ENCODE results near the gene STKLD1.

STKLD1 gene

DNA sequence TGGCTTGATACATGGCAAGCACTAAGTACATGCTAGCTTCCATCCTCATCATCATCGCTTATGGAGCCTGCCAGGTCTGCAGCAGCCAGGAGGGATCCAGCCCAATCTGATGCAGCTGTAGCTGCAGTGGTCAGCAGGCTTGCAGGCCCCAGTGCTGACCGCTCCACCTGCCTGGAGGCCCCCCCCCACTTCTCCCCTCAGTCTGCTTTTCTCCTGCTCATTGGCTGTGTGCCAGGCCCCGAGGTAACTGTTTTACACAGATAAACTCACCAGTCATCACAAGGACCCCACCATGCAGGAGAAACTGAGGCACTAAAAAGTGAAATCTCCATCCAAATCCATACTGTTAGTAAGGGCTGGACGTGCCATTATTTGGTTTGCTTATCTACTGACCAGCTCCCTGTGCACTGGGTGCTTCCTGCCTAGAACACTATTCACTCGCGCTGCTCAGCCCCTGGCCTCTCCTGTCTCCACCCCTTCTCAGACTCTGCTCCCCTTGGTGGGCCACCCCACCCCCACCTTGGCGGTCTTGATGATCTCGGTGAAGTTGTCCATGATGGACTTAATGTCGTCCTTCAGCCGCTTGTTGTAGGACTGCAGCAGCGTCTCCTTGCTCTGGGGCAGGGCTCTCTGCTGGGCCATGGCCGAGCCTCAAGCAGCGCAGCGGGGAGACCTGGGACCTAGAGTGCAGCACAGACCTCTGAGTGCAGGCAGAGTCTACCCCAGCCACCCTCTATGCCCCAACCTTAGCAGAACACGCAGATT, 30.0 kb upstream of the STKLD1 start:
- no peak for DNase-seq

DNA sequence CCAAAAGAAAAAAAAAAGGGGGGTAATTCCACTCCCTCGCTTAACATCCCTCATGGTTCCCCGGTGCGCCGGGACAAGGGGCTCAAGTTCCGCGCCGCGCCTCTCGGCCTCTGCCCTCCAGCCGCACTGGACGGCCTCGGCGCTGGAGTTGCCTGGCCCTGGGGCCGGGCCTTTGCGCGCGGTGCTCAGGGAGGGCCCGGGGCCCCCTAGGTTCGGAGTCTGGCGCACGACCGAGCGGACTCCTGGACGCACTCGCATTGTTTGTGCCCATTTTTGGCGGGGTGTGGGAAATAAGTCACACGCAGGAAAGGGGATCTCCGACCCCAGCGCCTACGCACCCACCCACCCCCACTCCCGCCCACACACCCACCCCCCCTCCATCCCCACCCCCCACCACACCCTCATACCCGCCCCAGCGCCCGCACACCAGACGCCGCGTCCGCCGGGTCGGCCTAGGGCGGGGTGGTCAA, 28.6 kb upstream of the STKLD1 start:
- peak; percentile 6 for DNase-seq

DNA sequence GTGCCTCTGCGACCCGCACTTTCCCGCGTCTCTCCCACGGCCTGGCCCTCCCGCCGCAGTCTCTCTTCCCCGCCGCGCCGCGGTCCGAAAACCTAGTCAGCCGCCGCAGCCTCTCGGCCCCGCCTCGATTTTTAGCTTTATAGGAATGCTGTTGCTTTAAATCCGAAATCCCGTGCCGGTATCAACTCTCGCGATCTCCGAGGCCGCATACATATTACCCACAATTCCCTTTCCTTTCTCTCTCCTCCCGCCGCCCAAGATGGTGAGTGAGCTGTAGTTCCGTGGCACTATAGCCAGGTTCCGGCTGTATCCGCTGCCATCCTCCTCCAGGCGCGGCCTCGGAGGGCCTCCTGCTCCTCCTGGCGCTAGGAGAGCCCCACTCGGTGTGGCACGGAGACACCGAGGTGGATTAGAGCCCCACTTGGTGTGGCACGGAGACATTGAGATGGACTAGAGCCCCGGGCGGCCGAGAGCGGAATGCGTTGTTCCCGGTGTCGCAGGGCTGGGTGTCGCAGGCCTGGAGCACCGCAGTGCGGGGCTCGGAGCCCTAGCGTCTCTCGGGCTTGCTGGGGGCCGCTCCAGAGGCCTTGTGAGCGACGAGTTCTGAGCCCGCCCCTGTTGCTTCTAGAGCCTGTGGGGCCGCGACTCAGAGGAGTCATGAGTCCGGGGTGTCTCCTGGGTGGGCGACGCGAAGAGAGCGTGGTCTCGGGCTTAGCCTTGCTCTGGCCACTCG, 28.0 kb upstream of the STKLD1 start, which contains the start of the genes MED22 and RPL7A:
Gene MED22, minus strand, starts transcription at position 147 of the 733 bp plus-strand sequence. CDS start 1,469 bp downstream, outside the sequence.
Gene RPL7A, plus strand, starts transcription at position 234 of the 733 bp plus-strand sequence. Its CDS starts 26 bp downstream, at position 260.
- DNase-seq, result peak; percentile 93

DNA sequence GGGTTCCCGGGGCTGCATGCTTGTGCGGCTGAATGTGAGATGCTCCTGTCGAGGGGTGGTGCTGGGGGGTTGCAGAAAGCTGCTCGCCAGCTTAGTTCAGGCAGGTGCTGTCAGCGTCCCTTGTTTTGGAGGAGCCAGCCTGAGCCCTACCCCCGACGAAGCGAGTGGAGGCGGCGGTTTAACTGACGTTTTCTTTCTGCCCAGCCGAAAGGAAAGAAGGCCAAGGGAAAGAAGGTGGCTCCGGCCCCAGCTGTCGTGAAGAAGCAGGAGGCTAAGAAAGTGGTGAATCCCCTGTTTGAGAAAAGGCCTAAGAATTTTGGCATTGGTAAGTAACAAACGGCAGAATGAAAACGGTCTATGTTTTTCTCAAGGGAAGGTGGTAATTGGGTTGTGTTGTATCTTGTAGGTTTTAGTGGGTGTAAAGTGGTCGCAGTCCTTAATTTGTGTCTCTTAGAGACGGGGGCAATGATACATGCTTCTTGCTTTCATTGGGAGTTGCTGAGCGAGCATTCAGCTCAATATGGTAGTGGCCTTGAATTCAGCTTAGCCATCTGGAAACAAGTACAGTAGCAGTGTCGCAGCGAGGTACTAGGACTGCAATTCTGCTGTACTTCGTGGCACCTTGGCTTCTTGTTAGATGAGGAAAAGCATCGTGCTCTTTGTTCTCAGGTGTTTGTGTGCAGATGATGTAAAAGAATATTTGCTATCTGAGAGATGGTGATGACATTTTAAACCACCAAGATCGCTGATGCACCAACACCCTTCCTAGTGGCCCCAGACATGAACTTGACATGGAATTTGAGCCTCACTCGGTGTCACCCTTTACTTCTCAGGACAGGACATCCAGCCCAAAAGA, 27.2 kb upstream of the STKLD1 start:
- no peak for DNase-seq

DNA sequence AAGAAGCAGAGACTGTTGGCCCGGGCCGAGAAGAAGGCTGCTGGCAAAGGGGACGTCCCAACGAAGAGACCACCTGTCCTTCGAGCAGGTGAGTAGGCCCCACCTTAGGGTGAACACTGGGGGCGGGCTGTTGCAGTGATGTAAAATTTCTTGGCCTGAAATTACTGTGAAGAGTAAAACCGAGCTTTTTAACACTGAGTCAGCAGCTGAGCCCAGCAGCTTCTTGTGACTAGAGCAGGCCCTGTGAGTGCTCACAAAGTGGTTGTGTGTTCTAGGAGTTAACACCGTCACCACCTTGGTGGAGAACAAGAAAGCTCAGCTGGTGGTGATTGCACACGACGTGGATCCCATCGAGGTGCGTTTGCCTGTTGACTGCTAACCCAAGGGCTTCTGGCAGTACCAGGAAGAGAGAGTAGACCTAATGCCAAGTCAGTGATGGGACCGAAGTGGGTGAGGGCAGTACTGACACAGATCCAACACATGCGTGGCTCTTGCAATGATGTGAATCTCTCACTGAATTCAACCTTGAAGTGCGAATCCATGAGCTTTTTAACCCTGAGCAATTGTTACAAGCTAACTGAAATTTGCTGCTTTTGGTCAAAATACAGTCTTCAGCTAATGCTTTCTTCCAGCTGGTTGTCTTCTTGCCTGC, 26.1 kb upstream of the STKLD1 start:
- DNase-seq, result no peak

DNA sequence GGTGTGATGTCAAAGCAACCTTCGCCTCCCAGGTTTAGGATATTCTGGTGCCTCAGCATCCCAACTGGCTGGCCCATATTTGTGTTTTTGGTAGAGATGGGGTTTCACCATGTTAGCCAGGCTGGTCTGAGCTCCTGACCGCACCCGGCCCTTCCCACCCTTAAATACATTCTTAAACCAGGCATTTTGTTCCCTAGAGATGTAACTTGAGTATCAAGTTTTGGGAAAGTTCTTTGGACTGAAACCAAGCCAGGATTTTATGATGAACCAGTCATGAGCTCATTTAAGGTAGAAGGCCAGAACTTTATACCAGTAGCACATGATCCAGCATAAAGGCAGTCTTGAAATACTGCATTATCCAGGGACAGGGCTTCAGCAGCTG, 24.6 kb upstream of the STKLD1 start:
- DNase-seq, result no peak

DNA sequence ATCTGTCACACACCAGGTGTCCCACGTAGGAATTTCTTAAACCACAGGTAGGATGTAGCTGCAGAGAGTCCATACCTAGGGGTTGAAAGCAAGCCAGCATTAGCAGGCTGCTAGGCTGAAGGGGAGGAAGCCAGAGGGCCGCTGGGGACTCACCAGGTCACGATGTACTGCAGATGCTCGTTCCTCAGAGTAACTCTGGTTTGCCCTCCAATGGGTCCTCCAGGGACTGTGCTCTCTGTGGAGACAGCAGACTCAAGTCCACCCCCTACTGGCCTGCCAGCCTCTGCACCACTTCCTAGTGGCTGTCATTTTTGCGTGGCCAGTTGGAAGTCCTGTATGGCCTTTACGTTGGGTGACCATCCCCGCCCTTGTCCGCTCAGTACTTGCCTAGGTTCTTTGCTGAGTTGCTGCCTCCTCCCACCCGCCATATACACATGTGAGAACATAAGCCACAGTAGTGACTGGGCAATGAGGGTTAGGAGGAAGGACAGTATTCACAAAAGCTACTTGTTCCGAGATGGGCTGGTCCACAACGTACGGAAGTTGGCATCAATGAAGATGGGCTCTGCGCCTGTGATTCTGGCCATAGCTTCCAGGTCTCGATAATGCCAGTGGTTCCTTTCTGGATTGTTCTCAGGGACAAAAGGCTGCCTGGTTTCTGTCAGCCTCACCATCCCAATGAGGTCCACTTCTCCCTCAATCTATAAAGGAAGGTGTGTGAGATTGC, 24.1 kb upstream of the STKLD1 start:
- DNase-seq, result no peak

DNA sequence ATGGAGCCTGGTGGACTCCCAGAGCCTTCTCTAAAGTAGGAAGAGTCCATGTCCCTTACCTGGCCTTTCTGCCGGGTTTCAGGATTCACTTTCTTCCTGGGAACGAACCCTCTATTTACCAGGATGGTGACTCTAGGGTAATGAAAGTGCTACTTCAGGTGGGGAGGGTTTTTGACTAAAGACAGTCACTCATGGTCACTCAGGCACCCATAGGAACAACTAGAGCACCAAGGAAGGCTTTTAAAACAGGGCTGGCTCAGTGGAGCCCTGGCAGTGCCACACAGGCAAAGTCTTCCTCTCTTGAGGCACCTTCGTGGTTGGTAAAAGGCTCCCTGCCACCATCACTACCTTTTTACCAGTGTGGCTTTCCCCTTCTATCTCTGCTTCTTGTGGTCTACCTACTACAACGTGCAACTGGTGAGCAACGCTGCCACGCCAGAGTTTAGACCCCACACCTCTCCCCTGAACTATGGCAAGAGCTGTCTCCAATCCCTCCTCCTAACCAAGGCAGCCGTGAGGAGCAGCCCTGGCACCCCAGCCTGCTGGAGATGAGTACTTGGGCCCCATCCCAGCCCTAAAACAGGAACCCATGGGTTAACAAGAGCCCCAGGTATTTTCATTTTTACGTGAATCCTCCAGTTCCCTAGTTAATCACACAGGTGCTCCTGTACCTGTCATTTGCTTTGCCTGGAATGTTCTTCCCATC, 23.4 kb upstream of the STKLD1 start:
- DNase-seq, result no peak

DNA sequence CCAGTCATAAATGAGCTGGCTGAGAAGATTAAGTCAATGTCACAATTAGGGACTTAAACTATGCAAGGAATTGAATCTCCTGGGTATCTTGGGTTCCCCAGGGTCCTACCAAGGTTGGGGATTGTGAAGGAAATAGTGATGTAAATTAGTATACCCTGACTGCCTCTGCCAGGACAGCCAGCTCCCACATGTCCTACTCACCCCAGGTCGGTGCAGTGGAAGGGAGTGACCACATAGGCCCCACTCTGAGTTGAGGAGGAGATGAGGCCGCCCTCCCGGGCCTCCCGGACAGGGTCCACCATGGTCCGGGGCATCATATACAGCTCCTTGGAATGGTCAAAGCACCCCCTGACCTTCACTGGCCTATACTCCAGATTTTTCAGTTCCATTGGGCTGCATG, 22.6 kb upstream of the STKLD1 start:
- no peak for DNase-seq

DNA sequence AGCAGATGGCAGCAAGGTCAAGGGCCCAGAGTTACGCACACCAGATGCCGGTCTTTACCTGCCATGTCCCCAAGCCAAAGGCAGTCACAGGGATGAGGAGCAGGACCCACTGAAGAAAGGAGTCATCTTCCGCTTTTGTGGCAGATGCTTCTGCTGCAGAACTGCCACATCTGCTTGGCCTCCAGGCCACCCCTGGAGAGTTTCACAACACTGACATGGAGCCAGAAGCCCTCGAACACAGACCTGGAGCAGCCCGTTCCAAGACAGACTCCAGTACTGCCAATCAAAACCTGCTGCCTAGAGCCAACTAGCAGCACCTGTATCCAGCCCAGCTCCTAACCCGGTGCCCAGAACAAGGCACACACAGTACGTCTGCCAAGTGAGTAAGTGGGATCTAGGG, 21.4 kb upstream of the STKLD1 start:
- no peak for DNase-seq

DNA sequence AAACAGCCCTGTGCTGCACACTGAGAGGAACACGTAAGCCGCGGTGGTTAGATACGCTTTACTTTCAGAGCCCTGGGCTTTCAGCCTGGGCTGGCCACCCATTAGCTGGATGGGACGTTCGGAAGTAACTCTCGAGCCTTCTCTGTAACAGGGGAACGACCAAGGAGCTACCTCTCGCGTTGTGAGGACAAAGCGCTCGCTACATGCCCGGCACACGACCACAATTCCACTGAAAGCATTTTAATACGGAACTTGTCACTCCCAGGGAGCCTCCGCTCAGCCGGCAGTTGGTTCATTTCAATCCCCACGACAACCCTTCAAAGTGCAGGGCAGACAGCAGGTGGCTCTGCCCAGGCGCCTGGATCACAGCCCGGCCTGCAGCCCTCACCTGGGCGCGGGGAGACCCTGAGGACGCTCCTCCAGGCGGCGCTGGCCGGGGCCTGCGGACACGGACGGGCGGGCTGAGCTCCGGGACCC, 20.2 kb upstream of the STKLD1 start:
- no peak for DNase-seq

DNA sequence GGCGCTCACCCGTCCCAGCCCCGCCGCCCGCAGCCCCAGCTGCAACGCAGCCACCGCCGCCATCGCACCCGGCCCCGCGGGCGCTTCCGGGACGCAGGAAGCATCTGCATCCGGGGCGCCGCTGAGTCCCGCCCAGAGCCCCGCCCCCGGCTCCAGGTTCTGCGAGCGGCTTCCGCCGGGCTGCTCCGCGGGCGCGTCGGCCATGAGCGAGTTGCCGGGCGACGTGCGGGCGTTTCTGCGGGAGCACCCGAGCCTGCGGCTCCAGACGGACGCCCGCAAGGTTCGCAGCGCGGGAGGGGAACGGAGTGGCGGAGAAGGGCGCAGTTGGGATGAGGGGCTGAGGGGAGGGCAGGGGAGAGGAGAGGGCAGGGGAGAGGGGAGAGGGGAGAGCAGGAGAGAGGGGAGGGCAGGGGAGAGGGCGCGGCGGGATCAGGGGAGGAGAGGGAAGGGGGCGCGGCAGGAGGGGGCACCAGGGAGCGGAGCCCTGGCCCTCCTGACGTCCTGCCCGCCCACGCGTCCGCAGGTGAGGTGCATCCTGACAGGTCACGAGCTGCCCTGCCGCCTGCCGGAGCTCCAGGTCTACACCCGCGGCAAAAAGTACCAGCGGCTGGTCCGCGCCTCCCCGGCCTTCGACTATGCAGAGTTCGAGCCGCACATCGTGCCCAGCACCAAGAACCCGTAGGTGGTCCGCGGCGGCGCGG, 19.6 kb upstream of the STKLD1 start, which contains the start of the genes SURF1 and SURF2:
Gene SURF1, minus strand, starts transcription at position 97 of the 701 bp plus-strand sequence. Its CDS starts 34 bp downstream, at position 63.
Gene SURF2, plus strand, starts transcription at position 160 of the 701 bp plus-strand sequence. Its CDS starts 43 bp downstream, at position 203.
- DNase-seq, result peak; percentile 53

DNA sequence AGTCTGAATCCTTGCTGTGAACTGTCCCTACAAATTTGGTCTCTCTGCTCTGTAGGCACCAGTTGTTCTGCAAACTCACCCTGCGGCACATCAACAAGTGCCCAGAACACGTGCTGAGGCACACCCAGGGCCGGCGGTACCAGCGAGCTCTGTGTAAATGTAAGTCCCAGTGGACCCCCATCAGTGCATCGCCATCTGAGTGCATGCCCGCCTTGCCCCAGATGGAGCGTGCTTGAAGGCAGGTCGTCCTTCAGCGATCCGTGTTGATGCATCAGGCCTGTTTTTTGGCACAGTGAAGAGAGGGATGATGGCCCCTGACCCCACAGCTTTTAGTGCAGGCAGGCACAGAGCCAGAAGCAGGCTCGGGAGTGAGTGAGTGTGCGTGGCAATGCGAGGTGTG, 18.5 kb upstream of the STKLD1 start:
- no peak for DNase-seq

DNA sequence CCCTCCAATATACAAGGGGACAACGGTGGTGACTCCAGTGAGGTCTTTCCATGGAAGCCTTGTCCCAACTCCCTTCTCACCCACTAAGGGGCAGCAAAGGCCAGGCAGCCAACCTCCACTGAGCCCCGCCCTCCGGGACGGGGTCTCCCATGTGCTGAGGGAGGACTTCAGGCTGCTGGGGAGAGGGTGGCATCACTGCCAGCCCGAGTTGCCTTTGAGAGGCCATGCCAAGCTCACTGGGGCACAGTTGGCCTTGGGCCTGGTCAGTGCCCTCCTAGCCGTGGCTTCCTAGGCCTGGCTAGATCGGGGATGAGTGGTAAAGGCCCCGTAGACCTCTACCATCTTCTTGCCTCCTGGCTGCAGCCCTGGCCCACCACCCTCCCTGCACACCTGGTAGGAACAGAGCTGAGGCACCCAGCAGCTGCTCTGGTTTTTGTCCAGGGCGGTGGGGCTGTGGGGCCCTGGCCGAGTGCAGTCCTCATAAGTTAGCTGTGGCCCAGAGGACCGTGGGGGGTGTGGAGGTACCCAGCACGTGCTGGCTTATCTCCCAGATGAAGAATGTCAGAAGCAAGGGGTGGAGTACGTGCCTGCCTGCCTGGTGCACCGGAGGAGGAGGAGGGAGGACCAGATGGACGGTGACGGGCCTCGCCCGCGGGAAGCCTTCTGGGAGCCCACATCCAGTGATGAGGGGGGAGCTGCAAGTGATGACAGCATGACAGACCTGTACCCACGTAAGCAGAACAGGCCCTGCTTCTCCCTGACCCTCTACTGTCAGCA, 16.6 kb upstream of the STKLD1 start:
- DNase-seq, result no peak

DNA sequence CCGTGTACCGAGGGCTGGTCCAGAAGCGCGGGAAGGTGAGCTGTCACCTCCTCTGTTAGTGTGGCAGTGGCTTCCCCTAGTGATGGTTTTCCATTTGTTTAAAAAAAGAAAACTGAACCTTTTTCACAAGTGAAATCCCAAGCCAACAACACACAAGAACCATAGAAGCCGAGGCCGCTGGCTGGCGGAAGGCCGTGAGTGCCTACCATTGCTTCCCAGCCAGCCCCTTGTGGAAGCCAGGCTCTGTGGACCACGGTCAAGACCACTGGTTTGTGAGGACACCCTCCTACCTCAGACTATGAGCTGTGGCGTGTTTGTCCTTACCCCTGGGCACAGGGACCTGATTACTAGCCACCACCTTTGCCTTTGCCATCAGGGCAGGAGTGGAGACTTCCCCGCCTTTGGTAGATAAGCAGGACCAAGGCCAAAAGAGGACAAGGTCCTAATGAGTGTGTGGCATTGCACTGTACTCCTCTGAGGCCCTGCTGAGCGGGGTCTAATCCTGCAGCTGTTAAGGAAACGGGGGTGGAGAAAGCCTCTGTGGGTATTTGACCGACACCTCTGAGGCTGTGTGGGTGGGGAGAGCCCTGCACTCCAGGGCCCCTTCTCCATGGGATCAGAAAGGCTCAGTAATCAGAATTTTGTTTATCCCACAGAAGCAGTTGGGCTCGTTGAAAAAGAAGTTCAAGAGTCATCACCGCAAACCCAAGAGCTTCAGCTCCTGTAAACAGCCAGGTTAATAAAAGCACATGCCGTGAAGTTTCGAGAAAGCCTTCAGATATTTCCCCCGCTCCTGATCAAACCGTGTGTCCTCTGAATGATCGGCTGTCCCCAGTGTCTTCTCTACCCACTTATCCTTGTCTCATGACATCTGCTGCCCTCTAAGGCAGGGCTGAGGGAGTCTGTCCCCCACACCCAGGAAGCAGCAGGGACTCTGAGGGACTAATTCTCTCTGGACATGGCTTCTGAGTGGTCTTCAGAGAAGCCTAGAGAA, 15.5 kb upstream of the STKLD1 start:
- DNase-seq, result no peak

DNA sequence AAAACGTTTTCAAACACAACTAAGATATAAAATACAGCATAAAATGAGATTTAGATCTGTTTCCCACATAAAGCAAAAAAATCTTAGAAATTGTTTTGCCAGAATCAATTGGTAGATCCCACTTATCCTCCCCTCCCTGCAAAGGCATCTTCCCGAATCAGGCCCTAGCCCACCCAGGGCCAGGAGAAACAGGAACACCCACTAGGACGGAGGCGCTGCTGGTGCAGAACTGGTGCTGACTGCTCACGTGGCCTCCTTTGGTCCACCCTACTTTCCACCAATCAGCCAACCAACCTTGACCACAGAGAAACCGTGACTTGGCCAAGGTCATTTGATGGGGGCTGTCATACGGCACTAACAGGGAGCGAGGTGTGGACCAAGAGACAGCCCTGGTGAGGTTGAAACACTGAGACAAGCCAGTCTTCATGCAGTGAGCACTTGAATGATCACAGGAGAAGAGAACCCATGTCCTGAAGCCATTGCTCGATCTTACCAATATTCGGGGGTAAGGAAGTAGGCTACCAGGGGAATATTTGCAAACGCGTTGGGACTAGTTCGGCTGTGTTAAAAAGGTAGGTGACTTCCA, 14.6 kb upstream of the STKLD1 start:
- DNase-seq, result no peak

DNA sequence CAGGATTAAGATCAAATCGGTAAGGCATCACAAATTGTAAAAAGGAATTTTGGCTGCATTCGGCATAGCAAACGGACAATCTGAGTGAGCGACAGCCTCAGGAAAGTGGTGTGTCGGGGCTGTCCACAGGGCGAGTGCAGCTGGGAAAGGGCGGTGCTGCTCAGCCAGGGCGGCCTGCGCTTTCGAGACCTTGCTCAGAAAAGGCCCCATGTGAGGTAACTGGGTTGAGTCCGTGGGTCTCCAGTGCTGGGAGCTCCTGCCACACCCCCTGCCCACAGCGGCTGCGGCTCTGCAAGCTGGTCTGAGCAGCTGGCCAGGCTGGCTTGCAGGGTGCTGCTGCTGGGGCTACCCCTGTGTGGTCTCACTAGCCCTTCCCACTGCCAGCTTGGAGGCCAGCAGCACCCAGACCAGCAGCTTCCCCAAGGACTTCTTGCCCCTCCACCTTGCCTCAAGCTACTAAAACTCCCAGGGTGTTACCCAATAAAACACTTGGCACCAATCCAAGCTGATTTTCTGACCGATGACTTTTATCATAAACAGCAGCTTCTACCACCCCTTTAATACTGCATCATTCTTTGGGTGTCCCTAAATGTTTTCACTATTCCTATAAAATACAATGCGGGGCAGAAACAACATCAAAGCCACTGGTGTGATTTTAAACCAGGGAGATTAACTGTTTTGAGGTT, 13.7 kb upstream of the STKLD1 start:
- DNase-seq, result no peak
